SK-N-SH (cell line): Measurements from ENCODE around the gene ZNF692. TPM values are rescaled to one million over a fixed set of nuclear protein-coding genes. Genes with fewer than 3 reads are reported as not detected.
"Not testable (repeated sequence)": the region's sequence is repeated elsewhere in the genome, so short reads cannot be mapped to it uniquely, and the experiment has no call there.

Experiments
- CTCF ChIA-PET: fragments of 300-600, 350-600 bp; formaldehyde crosslinking; extraction: SDS; loops from one replicate; lab custom pipeline; 2021; lab: Yijun Ruan, JAX
- POLR2A ChIA-PET: fragments of 350-600 bp; sonication (Branson Sonifier 250); formaldehyde crosslinking; extraction: SDS; loops from one replicate; lab custom pipeline; 2020; ENCODE audit warnings: antibody characterized with exemption, inconsistent platforms; lab: Yijun Ruan, JAX
- DNase-seq: peaks from one replicate; pipeline ENCODE4 v3.0.0; 2012
- H2AFZ ChIP-seq: fragments of 200-600 bp; sonication (generic); 2 replicates; pipeline ENCODE4 v1.8.1; 2016; ENCODE audit warnings: antibody characterized with exemption, mild to moderate bottlenecking, low read depth
- H3F3A ChIP-seq: fragments of 200-600 bp; sonication (generic); replicated peaks from 2 replicates; pipeline ENCODE3; 2016; ENCODE audit warnings: antibody characterized with exemption, mild to moderate bottlenecking; ENCODE audit not compliant: insufficient read depth
- H3K27ac ChIP-seq, 2 experiments: fragments of 200-500 bp in 1 of 2; fragments of 200-600 bp in 1 of 2; sonication (Bioruptor generic) in 1 of 2; sonication (generic), shearing (Covaris generic) in 1 of 2; 2 replicates each; pipeline versions ENCODE4 v1.5.1 to v1.6.1; 2014 to 2016; ENCODE audit warnings: low read depth in 2 of 2, inconsistent platforms in 1 of 2, low read length in 1 of 2, mild to moderate bottlenecking in 1 of 2, mixed read lengths in 1 of 2
- H3K27me3 ChIP-seq: fragments of 200-600 bp; sonication (generic), shearing (Covaris generic); 2 replicates; pipeline ENCODE4 v1.6.1; 2016; ENCODE audit warnings: mixed run types; ENCODE audit not compliant: insufficient read depth
- H3K36me3 ChIP-seq, 2 experiments: fragments of 200-500 bp in 1 of 2; fragments of 200-600 bp in 1 of 2; sonication (Bioruptor generic) in 1 of 2; sonication (generic) in 1 of 2; replicated peaks in 1 of 2; 2 replicates each; pipeline versions ENCODE3 to v1.5.1; 2014 to 2016; ENCODE audit warnings: low read length in 1 of 2, mild to moderate bottlenecking in 1 of 2; ENCODE audit not compliant: insufficient read depth in 2 of 2, control insufficient read depth in 1 of 2
- H3K4me1 ChIP-seq, 2 experiments: fragments of 200-500 bp in 1 of 2; fragments of 200-600 bp in 1 of 2; sonication (Bioruptor generic) in 1 of 2; sonication (generic), shearing (Covaris generic) in 1 of 2; 2 replicates each; pipeline versions ENCODE4 v1.5.1 to v1.6.1; 2014 to 2016; ENCODE audit warnings: low read depth in 1 of 2, low read length in 1 of 2, mixed run types in 1 of 2; ENCODE audit not compliant: insufficient read depth in 2 of 2, control insufficient read depth in 1 of 2
- H3K4me2 ChIP-seq: fragments of 200-600 bp; sonication (generic), shearing (Covaris generic); 2 replicates; pipeline ENCODE4 v1.6.1; 2017; ENCODE audit warnings: mixed run types
- H3K4me3 ChIP-seq, 2 experiments: fragments of 200-500 bp in 1 of 2; fragments of 200-600 bp in 1 of 2; sonication (Bioruptor generic) in 1 of 2; sonication (generic), shearing (Covaris generic) in 1 of 2; 2 replicates each; pipeline versions ENCODE4 v1.5.1 to v1.8.1; 2014 to 2016; ENCODE audit warnings: low read depth in 2 of 2, inconsistent platforms in 1 of 2, low read length in 1 of 2, mild to moderate bottlenecking in 1 of 2, mixed read lengths in 1 of 2, moderate library complexity in 1 of 2
- H3K79me2 ChIP-seq: fragments of 200-600 bp; sonication (generic); 2 replicates; pipeline ENCODE4 v1.8.1; 2017; ENCODE audit warnings: mild to moderate bottlenecking; ENCODE audit not compliant: insufficient read depth
- H3K9ac ChIP-seq: fragments of 200-600 bp; sonication (generic); 2 replicates; pipeline ENCODE4 v1.6.1; 2017; ENCODE audit warnings: mixed run types
- H3K9me2 ChIP-seq: fragments of 200-600 bp; sonication (generic); 2 replicates; pipeline ENCODE4 v1.6.1; 2017; ENCODE audit warnings: mixed run types
- H3K9me3 ChIP-seq: fragments of 200-600 bp; sonication (generic); 2 replicates; pipeline ENCODE4 v1.6.1; 2017; ENCODE audit warnings: mixed run types, mild to moderate bottlenecking, moderate library complexity
- H4K20me1 ChIP-seq: fragments of 200-600 bp; sonication (generic); 2 replicates; pipeline ENCODE4 v1.6.1; 2017; ENCODE audit warnings: mild to moderate bottlenecking, mixed run types; ENCODE audit not compliant: insufficient read depth
- CHD2 ChIP-seq: fragments of 150-350 bp; IDR thresholded peaks from 2 replicates; pipeline ENCODE4 v1.6.1; 2018; ENCODE audit warnings: low read length; ENCODE audit not compliant: partially characterized antibody
- ELF1 ChIP-seq: IDR thresholded peaks from 2 replicates; pipeline ENCODE4 v1.4.0; 2012
- FOSL2 ChIP-seq: IDR thresholded peaks from 2 replicates; pipeline ENCODE4 v1.4.0; 2012; ENCODE audit warnings: low read depth, mild to moderate bottlenecking, moderate library complexity, borderline replicate concordance
- FOXJ3 ChIP-seq: sonication (generic); formaldehyde crosslinking; IDR thresholded peaks from 2 replicates; pipeline ENCODE4 v1.5.1; 2020; ENCODE audit warnings: mild to moderate bottlenecking, missing genetic modification reagents
- GATA2 ChIP-seq: sonication (generic); formaldehyde crosslinking; IDR thresholded peaks from 2 replicates; pipeline ENCODE4 v1.5.0; 2020; ENCODE audit warnings: mild to moderate bottlenecking, missing genetic modification reagents
- JUND ChIP-seq: IDR thresholded peaks from 2 replicates; pipeline ENCODE4 v1.4.0; 2012
- MEF2A ChIP-seq: IDR thresholded peaks from 2 replicates; pipeline ENCODE4 v1.4.0; 2012; ENCODE audit warnings: low read depth, borderline replicate concordance
- MXI1 ChIP-seq: IDR thresholded peaks from 2 replicates; pipeline ENCODE4 v1.6.1; 2012; ENCODE audit warnings: mild to moderate bottlenecking, low read depth, low read length, improper control_type of control experiment
- NRF1 ChIP-seq: IDR thresholded peaks from 2 replicates; pipeline ENCODE4 v1.6.1; 2012; ENCODE audit warnings: low read depth, mild to moderate bottlenecking, low read length
- POLR2AphosphoS5 ChIP-seq: IDR thresholded peaks from 2 replicates; pipeline ENCODE4 v1.6.1; 2012; ENCODE audit warnings: low read depth, low read length
- RXRA ChIP-seq: IDR thresholded peaks from 2 replicates; pipeline ENCODE4 v1.4.0; 2012; ENCODE audit warnings: low read depth, mild to moderate bottlenecking, borderline replicate concordance
- SIN3A ChIP-seq: IDR thresholded peaks from 2 replicates; pipeline ENCODE4 v1.6.1; 2012; ENCODE audit warnings: low read depth, mild to moderate bottlenecking, low read length, moderate library complexity, borderline replicate concordance
- TAF1 ChIP-seq: IDR thresholded peaks from 2 replicates; pipeline ENCODE4 v1.6.1; 2012; ENCODE audit warnings: low read depth, mild to moderate bottlenecking, low read length, moderate library complexity, borderline replicate concordance
- TEAD4 ChIP-seq: IDR thresholded peaks from 2 replicates; pipeline ENCODE4 v1.4.0; 2012; ENCODE audit warnings: mild to moderate bottlenecking, borderline replicate concordance; ENCODE audit not compliant: insufficient read depth
- WGBS: methylation state at CpG from one replicate; pipeline ENCODE4 v1.1.6; 2017; ENCODE audit warnings: low lambda C conversion rate; 5-methylcytosine and 5-hydroxymethylcytosine counted together
- polyA plus RNA-seq, 3 experiments: library from polyadenylated mRNA; depleted of rRNA; stranded (reverse); fragments of >200 nt; gene quantifications; 2 replicates each; pipeline ENCODE4 v1.2.3, GENCODE V29; 2012
- TF ChIP-seq, protein P1 (sequence below): IDR thresholded peaks from 2 replicates; pipeline ENCODE4 v1.4.0; 2012; ENCODE audit warnings: low read depth, borderline replicate concordance
- TF ChIP-seq, protein P2 (sequence below): fragments of 200-600 bp; sonication (generic); IDR thresholded peaks from 2 replicates; pipeline ENCODE4 v1.6.1; 2017; ENCODE audit warnings: antibody characterized with exemption, mild to moderate bottlenecking, moderate library complexity

Gene ZNF692
- polyA plus RNA-seq, 1 of the 3 experiments (the other 2 are of a cell fraction) = 47.0 TPM

DNA sequence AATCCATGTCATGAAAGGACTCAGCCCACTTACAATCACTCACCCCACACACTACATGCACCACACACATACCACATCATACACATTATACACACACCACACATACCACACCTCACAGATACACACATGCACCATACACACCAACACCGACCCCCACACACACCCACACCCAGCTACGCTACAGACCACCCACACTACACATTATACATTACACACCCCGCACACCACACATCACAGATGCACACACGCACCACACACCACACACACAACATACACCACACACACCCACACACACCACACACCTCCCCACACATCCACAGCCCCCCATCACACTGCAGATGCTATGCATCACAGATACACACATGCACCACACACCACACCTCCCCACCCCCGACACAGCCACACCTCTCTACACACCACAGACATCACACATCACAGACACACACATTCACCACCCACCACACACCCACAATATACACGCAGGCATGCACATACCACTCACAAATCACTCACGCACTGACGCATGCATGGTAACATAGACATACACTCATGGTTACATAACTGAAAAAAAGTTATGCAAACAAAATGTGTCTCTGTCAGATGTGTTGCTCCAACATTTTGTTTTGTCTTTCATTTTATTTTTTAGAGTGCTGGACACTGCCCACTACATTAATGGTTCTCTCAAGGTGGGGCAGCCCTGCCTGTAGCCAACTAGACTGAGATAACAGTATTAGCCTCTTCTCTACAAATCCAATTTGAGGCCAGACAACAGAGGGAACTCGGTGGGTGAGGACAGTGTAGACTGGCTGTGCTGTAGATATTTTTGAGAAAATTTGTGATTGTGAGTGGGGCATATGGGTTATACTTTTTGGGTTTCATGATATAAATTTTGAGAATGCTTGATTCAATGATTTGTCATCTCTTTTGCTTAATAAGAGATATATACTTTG lies 31.9 kb upstream of the ZNF692 start:
- Histone ChIP-seq H3K4me3 (no peak overlapping the region), H3K9me3 (no peaks in the 10 kb centered on the region), H3F3A (no peaks in the 10 kb centered on the region), H3K27ac (no peak overlapping the region), H3K9ac (no peak overlapping the region), H2AFZ (no peak overlapping the region), H3K79me2 (no peaks in the 10 kb centered on the region), H3K36me3 (no peaks in the 10 kb centered on the region), H3K9me2 (no peaks in the 10 kb centered on the region), H3K4me2 (no peak overlapping the region), H3K27me3 (no peaks in the 10 kb centered on the region; the same call in 1 of the 2 replicates), H4K20me1 (no peaks in the 10 kb centered on the region), H3K4me1 (peaks cover 0 to 2% of the 10 kb centered on the region in 2 experiments; a peak in 2 of 4 replicates)
- POLR2A ChIA-PET = no interaction called here
- CTCF ChIA-PET = no interaction called here
- WGBS = 55% methylated on average over 9 of the region's 9 CpGs
- no peak for DNase-seq
- TF ChIP-seq POLR2AphosphoS5 = no peak
- TF ChIP-seq SIN3A = no peak
- TF ChIP-seq FOXJ3 (CRISPR knock-in tag) = no peak
- no peak for TF ChIP-seq CHD2
- TF ChIP-seq, protein P1, sequence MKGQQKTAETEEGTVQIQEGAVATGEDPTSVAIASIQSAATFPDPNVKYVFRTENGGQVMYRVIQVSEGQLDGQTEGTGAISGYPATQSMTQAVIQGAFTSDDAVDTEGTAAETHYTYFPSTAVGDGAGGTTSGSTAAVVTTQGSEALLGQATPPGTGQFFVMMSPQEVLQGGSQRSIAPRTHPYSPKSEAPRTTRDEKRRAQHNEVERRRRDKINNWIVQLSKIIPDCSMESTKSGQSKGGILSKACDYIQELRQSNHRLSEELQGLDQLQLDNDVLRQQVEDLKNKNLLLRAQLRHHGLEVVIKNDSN = no peak
- no peak for TF ChIP-seq FOSL2

DNA sequence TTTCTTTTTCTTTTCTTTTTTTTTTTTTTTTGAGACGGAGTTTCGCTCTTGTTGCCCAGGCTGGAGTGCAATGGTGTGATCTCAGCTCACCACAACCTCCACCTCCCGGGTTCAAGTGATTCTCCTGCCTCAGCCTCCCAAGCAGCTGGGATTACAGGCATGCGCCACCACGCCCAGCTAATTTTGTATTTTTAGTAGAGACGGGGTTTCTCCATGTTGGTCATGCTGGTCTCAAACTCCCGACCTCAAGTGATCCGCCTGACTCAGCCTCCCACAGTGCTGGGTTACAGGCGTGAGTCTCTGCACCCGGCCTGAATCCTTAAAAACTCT lies 31.0 kb upstream of the ZNF692 start:
- H3F3A ChIP-seq, H4K20me1 ChIP-seq, POLR2A ChIA-PET, H3K4me3 ChIP-seq, H3K9ac ChIP-seq, DNase-seq, H3K4me2 ChIP-seq, H3K9me2 ChIP-seq, H3K9me3 ChIP-seq, H2AFZ ChIP-seq, H3K27ac ChIP-seq, H3K4me1 ChIP-seq, H3K27me3 ChIP-seq, H3K79me2 ChIP-seq, H3K36me3 ChIP-seq: not testable (repeated sequence)
- CTCF ChIA-PET = interaction anchor here (1.0 kb wide), 1 partner anchor 48 kb away, joined by 3 read pairs; no protein-coding TSS in a partner anchor
- 76% methylated on average over 10 of the region's 10 CpGs for WGBS

DNA sequence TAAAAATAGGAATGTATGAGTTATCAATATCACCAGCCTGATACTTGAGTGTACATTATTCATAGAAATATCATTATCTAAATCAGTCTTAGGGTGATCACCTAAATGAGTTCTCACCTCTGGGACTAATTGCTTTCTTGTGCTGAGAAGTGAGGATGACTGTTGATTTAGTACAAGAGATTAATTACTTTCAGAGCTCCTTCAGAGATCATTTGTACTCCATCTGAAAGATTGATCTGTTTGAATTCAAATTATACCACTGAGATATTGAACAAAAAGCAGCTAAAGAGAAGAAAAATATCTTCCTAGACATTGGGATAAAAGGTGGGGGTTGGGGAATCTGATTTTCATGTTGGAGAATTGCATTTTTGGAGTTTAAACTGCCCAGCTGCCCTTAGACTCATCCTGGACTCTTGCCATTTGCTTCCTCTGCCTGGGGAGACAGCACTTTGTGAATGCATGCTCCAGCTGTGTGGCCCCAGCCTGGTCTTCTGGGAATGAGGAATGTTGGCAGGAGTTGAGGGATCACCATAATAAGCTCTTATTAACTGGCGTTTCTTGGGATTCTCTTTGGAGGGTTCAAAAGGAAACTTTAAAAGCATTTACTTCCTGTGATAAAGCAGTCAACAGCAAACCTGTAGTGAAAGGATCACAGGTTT lies 27.5 kb upstream of the ZNF692 start:
- no peaks in the 10 kb centered on the region for H3K9me2 ChIP-seq
- CTCF ChIA-PET = interaction anchor here (0.7 kb wide), 1 partner anchor 16 kb away, joined by 3 read pairs; no protein-coding TSS in a partner anchor
- no peak for TF ChIP-seq TEAD4
- TF ChIP-seq MXI1 = no peak
- no peak for TF ChIP-seq JUND
- TF ChIP-seq MEF2A = no peak
- no peak for TF ChIP-seq GATA2 (CRISPR knock-in tag)
- TF ChIP-seq, protein P2, sequence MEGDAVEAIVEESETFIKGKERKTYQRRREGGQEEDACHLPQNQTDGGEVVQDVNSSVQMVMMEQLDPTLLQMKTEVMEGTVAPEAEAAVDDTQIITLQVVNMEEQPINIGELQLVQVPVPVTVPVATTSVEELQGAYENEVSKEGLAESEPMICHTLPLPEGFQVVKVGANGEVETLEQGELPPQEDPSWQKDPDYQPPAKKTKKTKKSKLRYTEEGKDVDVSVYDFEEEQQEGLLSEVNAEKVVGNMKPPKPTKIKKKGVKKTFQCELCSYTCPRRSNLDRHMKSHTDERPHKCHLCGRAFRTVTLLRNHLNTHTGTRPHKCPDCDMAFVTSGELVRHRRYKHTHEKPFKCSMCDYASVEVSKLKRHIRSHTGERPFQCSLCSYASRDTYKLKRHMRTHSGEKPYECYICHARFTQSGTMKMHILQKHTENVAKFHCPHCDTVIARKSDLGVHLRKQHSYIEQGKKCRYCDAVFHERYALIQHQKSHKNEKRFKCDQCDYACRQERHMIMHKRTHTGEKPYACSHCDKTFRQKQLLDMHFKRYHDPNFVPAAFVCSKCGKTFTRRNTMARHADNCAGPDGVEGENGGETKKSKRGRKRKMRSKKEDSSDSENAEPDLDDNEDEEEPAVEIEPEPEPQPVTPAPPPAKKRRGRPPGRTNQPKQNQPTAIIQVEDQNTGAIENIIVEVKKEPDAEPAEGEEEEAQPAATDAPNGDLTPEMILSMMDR = no peak
- TF ChIP-seq RXRA = no peak
- TF ChIP-seq FOSL2 = no peak
- TF ChIP-seq TAF1 = no peak
- no peak for TF ChIP-seq NRF1
- TF ChIP-seq ELF1 = no peak
- no peak for TF ChIP-seq CHD2

More for the DNA sequence above, 27.5 kb upstream of the ZNF692 start:
- Histone ChIP-seq H3K4me1 (peaks cover 0 to 2% of the 10 kb centered on the region in 2 experiments; a peak in 2 of 4 replicates), H3K9ac (no peak overlapping the region), H3K27me3 (no peaks in the 10 kb centered on the region), H3F3A (no peaks in the 10 kb centered on the region), H3K27ac (no peak overlapping the region), H3K4me2 (no peak overlapping the region), H3K36me3 (no peaks in the 10 kb centered on the region), H2AFZ (no peak overlapping the region), H3K4me3 (no peak overlapping the region), H4K20me1 (no peaks in the 10 kb centered on the region), H3K9me3 (no peaks in the 10 kb centered on the region), H3K79me2 (no peaks in the 10 kb centered on the region)
- POLR2A ChIA-PET = no interaction called here
- DNase-seq = no peak
- WGBS = 22% methylated on average over 1 of the region's 1 CpG
